Mucosa of rectum (tissue), 2 donors: ENCODE data around the gene CENPK.

Source experiments
- H3K27ac ChIP-seq, 2 donors: one replicate each; pipeline ENCODE4 v1.7.0; 2013; ENCODE audit warnings: inconsistent platforms in 2 of 2, low read depth in 2 of 2, low read length in 2 of 2
- H3K27me3 ChIP-seq, 2 donors: one replicate each; pipeline ENCODE4 v1.7.0; 2013; ENCODE audit warnings: low read length in 2 of 2; ENCODE audit not compliant: control insufficient read depth in 2 of 2, insufficient read depth in 2 of 2
- H3K36me3 ChIP-seq, 2 donors: one replicate each; pipeline ENCODE4 v1.7.0; 2013; ENCODE audit warnings: low read length in 2 of 2; ENCODE audit not compliant: control insufficient read depth in 2 of 2, insufficient read depth in 2 of 2
- H3K4me1 ChIP-seq, 2 donors: one replicate each; pipeline ENCODE4 v1.7.0; 2013; ENCODE audit warnings: low read length in 2 of 2, mild to moderate bottlenecking in 1 of 2; ENCODE audit not compliant: control insufficient read depth in 2 of 2, insufficient read depth in 2 of 2
- H3K4me3 ChIP-seq, 2 donors: one replicate each; pipeline ENCODE4 v1.7.0; 2013; ENCODE audit warnings: low read length in 2 of 2
- H3K9ac ChIP-seq, 2 donors: one replicate each; pipeline ENCODE4 v1.7.0; 2013; ENCODE audit warnings: low read length in 2 of 2, low read depth in 1 of 2, mild to moderate bottlenecking in 1 of 2
- H3K9me3 ChIP-seq, 2 donors: one replicate each; pipeline ENCODE4 v1.7.0; 2013; ENCODE audit warnings: low read length in 2 of 2; ENCODE audit not compliant: control insufficient read depth in 2 of 2
- donor health status: healthy.
- donor health status: Normal muscosa, but diverticular disease.

The CENPK gene

GRCh38 chr5:65482296-65482735 is 80.7 kb downstream of the CENPK start:
- no peaks in the 10 kb centered on the region for H3K27me3 ChIP-seq
- peak overlapping the region; percentile 14 to 55 for H3K9ac ChIP-seq
- peak overlapping the region; percentile 62 to 68 for H3K27ac ChIP-seq
- peaks cover 7% of the 10 kb centered on the region in 2 donors for H3K4me1 ChIP-seq
- peak overlapping the region; percentile 85 to 86 for H3K4me3 ChIP-seq
- H3K9me3 ChIP-seq, result no peaks in the 10 kb centered on the region
- H3K36me3 ChIP-seq, result no peaks in the 10 kb centered on the region

GRCh38 chr5:65481635-65482295 is 81.2 kb downstream of the CENPK start, which contains the start of gene ADAMTS6:
Gene ADAMTS6, minus strand, starts transcription at chr5:65481920. Its CDS starts 8,247 bp downstream, at chr5:65473673.
- peaks cover 7% of the 10 kb centered on the region in 2 donors for H3K4me1 ChIP-seq

GRCh38 chr5:65481171-65481581 is 81.8 kb downstream of the CENPK start:
- peaks cover 7% of the 10 kb centered on the region in 2 donors for H3K4me1 ChIP-seq
- H3K9me3 ChIP-seq, result no peaks in the 10 kb centered on the region
- H3K27me3 ChIP-seq, result no peaks in the 10 kb centered on the region
- H3K27ac ChIP-seq, result no peak overlapping the region
- peak overlapping the region; percentile 85 to 86 for H3K4me3 ChIP-seq
- peak overlapping the region; percentile 33 to 63 for H3K9ac ChIP-seq
- H3K36me3 ChIP-seq, result no peaks in the 10 kb centered on the region

More at GRCh38 chr5:65481635-65482295, 81.2 kb downstream of the CENPK start, which contains the start of gene ADAMTS6:
- peak within 1 kb of the TSS; percentile 62 to 68 for H3K27ac ChIP-seq
- H3K36me3 ChIP-seq, result no peaks in the 10 kb centered on the region
- H3K9ac ChIP-seq, result peak within 1 kb of the TSS; percentile 59 to 63
- no peaks in the 10 kb centered on the region for H3K27me3 ChIP-seq
- peak within 1 kb of the TSS; percentile 85 to 86 for H3K4me3 ChIP-seq
- H3K9me3 ChIP-seq, result no peaks in the 10 kb centered on the region

GRCh38 chr5:65480306-65480865 is 82.6 kb downstream of the CENPK start:
- Histone ChIP-seq H3K4me1 (peaks cover 7% of the 10 kb centered on the region in 2 donors), H3K36me3 (no peaks in the 10 kb centered on the region), H3K27me3 (no peaks in the 10 kb centered on the region), H3K9me3 (no peaks in the 10 kb centered on the region), H3K4me3 (peak overlapping the region; percentile 85 to 86), H3K9ac (peak overlapping the region; percentile 18 to 59), H3K27ac (peak overlapping the region in 1 of 2 donors; percentile 26)

GRCh38 chr5:65479527-65479926 is 83.4 kb downstream of the CENPK start:
- no peaks in the 10 kb centered on the region for H3K27me3 ChIP-seq
- no peak overlapping the region for H3K9ac ChIP-seq
- no peaks in the 10 kb centered on the region for H3K36me3 ChIP-seq
- peaks cover 7% of the 10 kb centered on the region in 2 donors for H3K4me1 ChIP-seq
- no peaks in the 10 kb centered on the region for H3K9me3 ChIP-seq
- H3K4me3 ChIP-seq, result no peak overlapping the region
- H3K27ac ChIP-seq, result no peak overlapping the region

- Histone ChIP-seq H3K9me3 (no peaks in the 10 kb centered on the region), H3K9ac (no peak overlapping the region), H3K27me3 (no peaks in the 10 kb centered on the region), H3K27ac (no peak overlapping the region), H3K4me1 (peaks cover 6 to 7% of the 10 kb centered on the region in 2 donors), H3K36me3 (no peaks in the 10 kb centered on the region), H3K4me3 (no peak overlapping the region)
Observed at GRCh38 chr5:65478336-65478735, 84.6 kb downstream of the CENPK start.

GRCh38 chr5:65475895-65476294 is 87.1 kb downstream of the CENPK start:
- Histone ChIP-seq H3K9me3 (no peaks in the 10 kb centered on the region), H3K4me1 (peaks cover 0 to 7% of the 10 kb centered on the region in 2 donors), H3K9ac (no peak overlapping the region), H3K27ac (no peak overlapping the region), H3K36me3 (no peaks in the 10 kb centered on the region), H3K4me3 (no peak overlapping the region), H3K27me3 (no peaks in the 10 kb centered on the region)

- H3K9ac ChIP-seq, result no peak overlapping the region
- H3K9me3 ChIP-seq, result no peaks in the 10 kb centered on the region
- H3K36me3 ChIP-seq, result no peaks in the 10 kb centered on the region
- H3K4me1 ChIP-seq, result peaks cover 0 to 2% of the 10 kb centered on the region in 2 donors
- no peak overlapping the region for H3K27ac ChIP-seq
- H3K4me3 ChIP-seq, result no peak overlapping the region
- no peaks in the 10 kb centered on the region for H3K27me3 ChIP-seq
Observed at GRCh38 chr5:65475336-65475735, 87.6 kb downstream of the CENPK start.

GRCh38 chr5:65474130-65474711 is 88.7 kb downstream of the CENPK start:
- no peak overlapping the region for H3K4me3 ChIP-seq
- H3K27me3 ChIP-seq, result no peaks in the 10 kb centered on the region
- H3K9ac ChIP-seq, result no peak overlapping the region
- no peak overlapping the region for H3K27ac ChIP-seq
- H3K36me3 ChIP-seq, result no peaks in the 10 kb centered on the region
- no peaks in the 10 kb centered on the region for H3K4me1 ChIP-seq
- no peaks in the 10 kb centered on the region for H3K9me3 ChIP-seq

GRCh38 chr5:65468633-65469032 is 94.3 kb downstream of the CENPK start:
- H3K4me3 ChIP-seq, result no peak overlapping the region
- H3K27me3 ChIP-seq, result no peaks in the 10 kb centered on the region
- H3K9ac ChIP-seq, result no peak overlapping the region
- H3K27ac ChIP-seq, result no peak overlapping the region
- H3K4me1 ChIP-seq, result no peaks in the 10 kb centered on the region
- no peaks in the 10 kb centered on the region for H3K36me3 ChIP-seq
- H3K9me3 ChIP-seq, result no peaks in the 10 kb centered on the region
